ENCODE data around the gene FNDC3A. TPM values are rescaled to one million over a fixed set of nuclear protein-coding genes. Genes with fewer than 3 reads are reported as not detected.
"Not testable (repeated sequence)": the region's sequence is repeated elsewhere in the genome, so short reads cannot be mapped to it uniquely, and the experiment has no call there.

FNDC3A gene
- total RNA-seq, 4 donors from 2014 or later, result 31.3 to 129 (median 69.9) TPM

DNA sequence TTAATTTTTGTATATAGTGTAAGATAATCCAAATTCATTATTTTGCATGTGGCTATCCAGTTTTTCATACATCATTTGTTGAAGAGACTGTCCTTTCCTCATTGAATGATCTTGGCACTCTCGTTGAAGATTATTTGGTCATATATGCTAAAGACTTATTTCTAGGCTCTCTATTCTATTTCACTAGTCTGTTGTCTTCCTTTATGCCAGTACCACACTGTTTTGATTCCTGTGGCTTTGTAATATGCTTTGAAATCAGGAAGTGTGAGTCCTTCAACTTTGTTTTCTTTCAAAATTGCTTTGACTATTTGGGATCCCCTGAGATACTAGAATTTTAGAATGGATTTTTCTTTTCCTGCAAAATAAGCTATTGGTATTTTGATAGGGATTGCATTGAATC, 24.5 kb downstream of the FNDC3A start:
- intact Hi-C loops (cut with DNase I; ENCODE audit: low total_unique reads), result no loop called here
- H3K4me3 ChIP-seq, result no peak overlapping the region
- no peak for TF ChIP-seq POLR2A (IDR thresholded peaks at IDR 0.05)
- TF ChIP-seq, protein P1, sequence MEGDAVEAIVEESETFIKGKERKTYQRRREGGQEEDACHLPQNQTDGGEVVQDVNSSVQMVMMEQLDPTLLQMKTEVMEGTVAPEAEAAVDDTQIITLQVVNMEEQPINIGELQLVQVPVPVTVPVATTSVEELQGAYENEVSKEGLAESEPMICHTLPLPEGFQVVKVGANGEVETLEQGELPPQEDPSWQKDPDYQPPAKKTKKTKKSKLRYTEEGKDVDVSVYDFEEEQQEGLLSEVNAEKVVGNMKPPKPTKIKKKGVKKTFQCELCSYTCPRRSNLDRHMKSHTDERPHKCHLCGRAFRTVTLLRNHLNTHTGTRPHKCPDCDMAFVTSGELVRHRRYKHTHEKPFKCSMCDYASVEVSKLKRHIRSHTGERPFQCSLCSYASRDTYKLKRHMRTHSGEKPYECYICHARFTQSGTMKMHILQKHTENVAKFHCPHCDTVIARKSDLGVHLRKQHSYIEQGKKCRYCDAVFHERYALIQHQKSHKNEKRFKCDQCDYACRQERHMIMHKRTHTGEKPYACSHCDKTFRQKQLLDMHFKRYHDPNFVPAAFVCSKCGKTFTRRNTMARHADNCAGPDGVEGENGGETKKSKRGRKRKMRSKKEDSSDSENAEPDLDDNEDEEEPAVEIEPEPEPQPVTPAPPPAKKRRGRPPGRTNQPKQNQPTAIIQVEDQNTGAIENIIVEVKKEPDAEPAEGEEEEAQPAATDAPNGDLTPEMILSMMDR (IDR thresholded peaks at IDR 0.05), result no peak
- H3K4me1 ChIP-seq, result no peaks in the 10 kb centered on the region
- no peaks in the 10 kb centered on the region for H3K9me3 ChIP-seq
- no peaks in the 10 kb centered on the region for H3K27me3 ChIP-seq
- no peak for DNase-seq
- no peaks in the 10 kb centered on the region for H3K36me3 ChIP-seq
- no peak overlapping the region for H3K27ac ChIP-seq

DNA sequence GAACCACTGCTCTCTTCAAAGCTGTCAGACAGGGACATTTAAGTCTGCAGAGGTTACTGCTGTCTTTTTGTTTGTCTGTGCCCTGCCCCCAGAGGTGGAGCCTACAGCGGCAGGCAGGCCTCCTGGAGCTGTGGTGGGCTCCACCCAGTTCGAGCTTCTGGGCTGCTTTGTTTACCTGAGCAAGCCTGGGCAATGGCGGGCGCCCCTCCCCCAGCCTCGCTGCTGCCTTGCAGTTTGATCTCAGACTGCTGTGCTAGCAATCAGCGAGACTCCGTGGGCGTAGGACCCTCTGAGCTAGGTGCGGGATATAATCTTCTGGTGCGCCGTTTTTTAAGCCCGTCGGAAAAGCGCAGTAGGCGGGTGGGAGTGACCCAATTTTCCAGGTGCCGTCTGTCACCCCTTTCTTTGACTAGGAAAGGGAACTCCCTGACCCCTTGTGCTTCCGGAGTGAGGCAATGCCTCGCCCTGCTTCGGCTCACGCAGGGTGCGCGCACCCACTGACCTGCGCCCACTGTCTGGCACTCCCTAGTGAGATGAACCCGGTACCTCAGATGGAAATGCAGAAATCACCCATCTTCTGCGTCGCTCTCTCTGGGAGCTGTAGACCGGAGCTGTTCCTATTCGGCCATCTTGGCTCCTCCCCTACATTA, 43.4 kb downstream of the FNDC3A start:
- DNase-seq; H3K4me1 ChIP-seq; H3K4me3 ChIP-seq; H3K36me3 ChIP-seq; H3K27me3 ChIP-seq; intact Hi-C loops (cut with DNase I; ENCODE audit: low total_unique reads); H3K27ac ChIP-seq; H3K9me3 ChIP-seq: not testable (repeated sequence)

DNA sequence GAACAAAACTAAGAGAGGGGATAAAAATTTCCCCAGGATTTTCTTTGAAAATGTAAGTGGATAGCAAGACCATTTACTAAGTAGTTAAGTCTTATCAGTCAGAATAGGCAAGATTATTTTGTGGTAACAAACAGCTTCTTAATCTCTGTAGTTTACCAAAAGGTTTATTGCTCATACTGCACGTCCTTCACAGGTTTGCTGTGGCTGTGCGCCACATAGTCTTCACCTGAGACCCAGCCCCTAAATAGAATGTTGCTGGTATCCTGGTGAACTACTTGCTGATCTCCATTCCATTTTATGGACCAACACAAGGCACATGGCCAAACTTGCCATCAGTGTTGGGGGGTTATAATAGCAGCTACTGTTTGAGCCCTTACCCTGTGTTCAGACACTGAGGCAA, 44.6 kb downstream of the FNDC3A start:
- intact Hi-C loops (cut with DNase I; ENCODE audit: low total_unique reads), result no loop called here
- H3K9me3 ChIP-seq, result no peaks in the 10 kb centered on the region

DNA sequence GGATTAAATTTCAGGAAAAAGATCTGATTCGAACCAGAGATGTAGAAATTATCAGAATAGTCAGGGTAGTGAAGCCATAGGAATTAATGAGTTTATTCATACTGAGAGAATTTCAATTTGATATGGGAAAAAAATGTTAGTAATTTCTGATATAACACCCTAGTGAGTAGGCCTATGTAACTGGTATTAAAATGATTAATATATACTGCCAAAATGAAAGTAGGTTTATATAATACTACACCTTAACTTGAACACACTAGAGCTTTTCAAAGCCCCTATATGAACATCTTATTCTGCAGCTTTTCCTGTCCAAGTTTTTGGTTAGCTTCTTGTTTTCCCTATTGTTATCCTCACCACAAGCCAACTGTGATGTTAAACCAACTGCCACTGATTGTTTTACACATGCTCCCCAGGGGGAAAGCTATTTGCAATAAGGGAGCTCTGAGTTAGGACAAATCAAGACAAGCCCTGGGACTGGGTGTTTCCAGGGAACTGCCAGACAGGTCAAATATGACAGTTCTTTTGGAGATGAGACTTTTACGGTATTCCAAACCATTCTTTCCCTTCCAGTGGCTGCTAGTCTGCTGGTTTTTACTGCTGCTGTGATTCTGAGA, 45.3 kb downstream of the FNDC3A start:
- no peak overlapping the region for H3K4me3 ChIP-seq
- H3K27me3 ChIP-seq, result no peaks in the 10 kb centered on the region
- no peaks in the 10 kb centered on the region for H3K36me3 ChIP-seq
- DNase-seq, result no peak
- TF ChIP-seq POLR2A (IDR thresholded peaks at IDR 0.05), result no peak
- TF ChIP-seq, protein P1 (IDR thresholded peaks at IDR 0.05), result no peak
- no peaks in the 10 kb centered on the region for H3K9me3 ChIP-seq
- no peak overlapping the region for H3K27ac ChIP-seq
- H3K4me1 ChIP-seq, result no peaks in the 10 kb centered on the region
- intact Hi-C loops (cut with DNase I; ENCODE audit: low total_unique reads), result no loop called here

More for the DNA sequence above, 44.6 kb downstream of the FNDC3A start:
- Histone ChIP-seq H3K4me3 (no peak overlapping the region), H3K27ac (no peak overlapping the region), H3K4me1 (no peaks in the 10 kb centered on the region), H3K27me3 (no peaks in the 10 kb centered on the region), H3K36me3 (no peaks in the 10 kb centered on the region)
- TF ChIP-seq, protein P1 (IDR thresholded peaks at IDR 0.05), result no peak
- no peak for TF ChIP-seq POLR2A (IDR thresholded peaks at IDR 0.05)
- DNase-seq, result no peak

DNA sequence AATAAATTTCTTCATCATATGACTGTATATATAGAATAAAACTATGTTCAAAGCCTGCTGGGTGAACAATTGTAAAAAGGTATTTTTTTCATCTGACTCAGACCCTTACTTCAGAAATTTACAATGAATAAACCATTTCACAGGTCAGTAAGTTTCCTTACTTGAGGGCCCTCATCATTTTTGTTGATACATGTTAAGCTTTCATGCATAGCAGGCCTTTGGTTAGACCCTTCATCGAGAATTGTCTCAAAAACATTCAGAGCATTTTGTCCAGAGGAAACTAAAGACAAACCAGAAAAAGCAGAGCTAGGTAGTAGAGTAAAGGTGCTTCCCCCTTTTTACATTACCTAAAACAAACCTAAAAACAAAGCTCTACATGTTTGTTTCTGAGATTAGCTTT, 46.2 kb downstream of the FNDC3A start:
- H3K4me1 ChIP-seq, result no peaks in the 10 kb centered on the region
- no peak overlapping the region for H3K4me3 ChIP-seq
- no peak overlapping the region for H3K27ac ChIP-seq
- H3K27me3 ChIP-seq, result no peaks in the 10 kb centered on the region
- no peaks in the 10 kb centered on the region for H3K9me3 ChIP-seq
- H3K36me3 ChIP-seq, result no peaks in the 10 kb centered on the region
- no peak for DNase-seq
- no peak for TF ChIP-seq POLR2A (IDR thresholded peaks at IDR 0.05)
- TF ChIP-seq, protein P1 (IDR thresholded peaks at IDR 0.05), result no peak
- intact Hi-C loops (cut with DNase I; ENCODE audit: low total_unique reads), result no loop called here
